HepG2 (cell line): ENCODE data around the gene RHBDL1. TPM values are rescaled to one million over a fixed set of nuclear protein-coding genes. Genes with fewer than 3 reads are reported as not detected.

Source experiments
- BHLHE40 ChIP-seq: IDR thresholded peaks from 2 replicates; pipeline ENCODE4 v1.6.1; 2011; ENCODE audit warnings: low read length, improper control_type of control experiment
- DNMT3B ChIP-seq: conservative IDR thresholded peaks from 2 replicates; pipeline ENCODE4 v1.6.1; 2016; ENCODE audit warnings: missing biosample characterization, control low read depth
- ETV5 ChIP-seq: IDR thresholded peaks from 2 replicates; pipeline ENCODE4 v1.6.1; 2018; ENCODE audit warnings: missing biosample characterization, missing genetic modification reagents, inconsistent platforms, borderline replicate concordance
- EZH2 ChIP-seq: conservative IDR thresholded peaks from 2 replicates; pipeline ENCODE4 v1.6.1; 2012; ENCODE audit warnings: mild to moderate bottlenecking, low read depth, low read length, moderate library complexity
- FOXC1 ChIP-seq: sonication (generic); formaldehyde crosslinking; IDR thresholded peaks from 2 replicates; pipeline ENCODE4 v1.8.0; 2022; ENCODE audit warnings: mild to moderate bottlenecking, missing genetic modification reagents, borderline replicate concordance
- HMGA1 ChIP-seq: sonication (generic); formaldehyde crosslinking; conservative IDR thresholded peaks from 2 replicates; pipeline ENCODE4 v1.4.0; 2020; ENCODE audit warnings: missing genetic modification reagents
- IRX3 ChIP-seq: sonication (generic); formaldehyde crosslinking; IDR thresholded peaks from 2 replicates; pipeline ENCODE4 v1.8.1; 2023; ENCODE audit warnings: mild to moderate bottlenecking, low read depth, missing genetic modification reagents, borderline replicate concordance
- RBFOX2 ChIP-seq: fragments of 200-400 bp; formaldehyde crosslinking; IDR thresholded peaks from 2 replicates; pipeline ENCODE4 v1.6.1; 2017; ENCODE audit warnings: low read depth, mild to moderate bottlenecking, low read length
- RORA ChIP-seq: sonication (generic); formaldehyde crosslinking; IDR thresholded peaks from 2 replicates; pipeline ENCODE4 v1.5.0; 2020; ENCODE audit warnings: mild to moderate bottlenecking, missing genetic modification reagents, moderate library complexity
- SRSF4 ChIP-seq: fragments of 200-400 bp; formaldehyde crosslinking; IDR thresholded peaks from one replicate; pipeline ENCODE4 v1.6.1; 2018; ENCODE audit warnings: mild to moderate bottlenecking, low read depth, low read length, moderate library complexity; ENCODE audit not compliant: poor library complexity, severe bottlenecking
- TSC22D2 ChIP-seq: sonication (generic); formaldehyde crosslinking; IDR thresholded peaks from 2 replicates; pipeline ENCODE4 v1.5.1; 2020; ENCODE audit warnings: missing genetic modification reagents, mild to moderate bottlenecking, borderline replicate concordance
- ZNF331 ChIP-seq: sonication (generic); formaldehyde crosslinking; IDR thresholded peaks from 2 replicates; pipeline ENCODE4 v1.4.0; 2020; ENCODE audit warnings: missing genetic modification reagents
- ZNF629 ChIP-seq: sonication (generic); formaldehyde crosslinking; conservative IDR thresholded peaks from 2 replicates; pipeline ENCODE4 v1.5.0; 2020; ENCODE audit warnings: missing genetic modification reagents
- ZSCAN22 ChIP-seq: sonication (generic); formaldehyde crosslinking; IDR thresholded peaks from 2 replicates; pipeline ENCODE4 v1.4.0; 2020; ENCODE audit warnings: mild to moderate bottlenecking, missing genetic modification reagents
- ZSCAN31 ChIP-seq: sonication (generic); formaldehyde crosslinking; IDR thresholded peaks from 2 replicates; pipeline ENCODE4 v1.5.0; 2020; ENCODE audit warnings: low read depth, mild to moderate bottlenecking, missing genetic modification reagents
- polyA plus RNA-seq, 8 experiments: library from polyadenylated mRNA; depleted of rRNA in 3 of 8; stranded (reverse) in 7 of 8; unstranded in 1 of 8; fragments of >200 nt; fragmentation: Illumina TruSeq in 4 of 8; extraction: Trizol in 4 of 8; gene quantifications; 2 replicates each; pipeline versions ENCODE4 v1.2.1 to v1.2.3, GENCODE V29; 2011 to 2016; ENCODE audit warnings: low read depth in 4 of 8, missing spikeins in 1 of 8, mixed read lengths in 1 of 8; ENCODE audit not compliant: insufficient read depth in 1 of 8
- total RNA-seq, 5 experiments: library from RNA; depleted of rRNA; stranded (reverse); fragments of >200 nt; fragmentation: Illumina TruSeq; extraction: Trizol; gene quantifications; 2 replicates each; pipeline ENCODE4 v1.2.3, GENCODE V29; 2016; ENCODE audit warnings: low read depth in 1 of 5
- TF ChIP-seq, protein P1 (sequence below): sonication (generic); formaldehyde crosslinking; IDR thresholded peaks from 2 replicates; pipeline ENCODE4 v1.5.1; 2020; ENCODE audit warnings: missing genetic modification reagents, mild to moderate bottlenecking, borderline replicate concordance
- TF ChIP-seq, protein P2 (sequence below): sonication (generic); formaldehyde crosslinking; IDR thresholded peaks from 2 replicates; pipeline ENCODE4 v1.4.0; 2020; ENCODE audit warnings: low read depth, mild to moderate bottlenecking, missing genetic modification reagents
- TF ChIP-seq, protein P3 (sequence below): sonication (generic); formaldehyde crosslinking; IDR thresholded peaks from 2 replicates; pipeline ENCODE4 v1.4.0; 2020; ENCODE audit warnings: mild to moderate bottlenecking, missing genetic modification reagents
- TF ChIP-seq, protein P4 (sequence below): sonication (generic); formaldehyde crosslinking; IDR thresholded peaks from 2 replicates; pipeline ENCODE4 v1.5.1; 2020; ENCODE audit warnings: missing genetic modification reagents, mild to moderate bottlenecking, borderline replicate concordance
- TF ChIP-seq, protein P5 (sequence below): sonication (generic); formaldehyde crosslinking; IDR thresholded peaks from 2 replicates; pipeline ENCODE4 v1.4.0; 2020; ENCODE audit warnings: missing genetic modification reagents, borderline replicate concordance

The RHBDL1 gene
- total and polyA plus RNA-seq, 2 of the 13 experiments (the other 11 are each of a cell fraction or from before 2014, with no cell fraction given): 1.8 to 3.8 TPM

DNA sequence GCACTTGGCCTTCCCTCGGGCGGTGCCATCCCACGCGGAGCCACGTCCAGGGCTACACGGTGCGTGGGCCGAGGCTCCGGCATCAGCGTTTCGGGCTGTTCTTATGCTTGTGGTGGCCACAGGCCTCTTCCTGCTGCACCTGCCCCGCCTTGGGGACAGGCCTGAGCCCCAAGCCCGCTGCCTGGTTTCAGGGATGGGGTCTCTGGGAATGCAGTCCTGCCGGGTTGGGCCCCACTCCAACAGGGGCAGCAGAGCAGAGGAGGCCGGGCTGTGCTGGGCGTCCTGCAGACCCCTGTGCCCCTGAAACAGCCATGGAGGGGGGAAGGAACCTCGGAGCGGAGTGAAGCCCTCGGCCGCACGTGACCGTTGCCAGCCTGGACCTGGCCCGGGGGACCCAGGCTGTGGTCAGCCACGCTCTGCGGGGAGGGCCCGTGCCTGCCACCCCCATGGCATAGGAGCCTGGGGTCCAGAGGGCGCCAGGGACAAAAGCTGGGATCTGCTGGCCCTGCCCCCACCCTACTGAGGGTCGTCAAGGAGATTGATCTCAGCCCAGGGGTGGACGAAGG is 45.1 kb upstream of the RHBDL1 start (continued):
- TF ChIP-seq HMGA1 (CRISPR knock-in tag) (no peak), SRSF4 (no peak), BHLHE40 (peak; percentile 69), ZSCAN31 (CRISPR knock-in tag) (no peak), RORA (no peak), DNMT3B (no peak), RBFOX2 (no peak), TSC22D2 (CRISPR knock-in tag) (no peak), ETV5 (CRISPR knock-in tag) (no peak), ZNF629 (no peak), ZNF331 (CRISPR knock-in tag) (no peak), EZH2 (no peak), FOXC1 (0 out of 2 replicates have a peak, but pooled peaks have one; percentile 9), ZSCAN22 (CRISPR knock-in tag) (no peak), IRX3 (CRISPR knock-in tag) (no peak)
- TF ChIP-seq, protein P1, sequence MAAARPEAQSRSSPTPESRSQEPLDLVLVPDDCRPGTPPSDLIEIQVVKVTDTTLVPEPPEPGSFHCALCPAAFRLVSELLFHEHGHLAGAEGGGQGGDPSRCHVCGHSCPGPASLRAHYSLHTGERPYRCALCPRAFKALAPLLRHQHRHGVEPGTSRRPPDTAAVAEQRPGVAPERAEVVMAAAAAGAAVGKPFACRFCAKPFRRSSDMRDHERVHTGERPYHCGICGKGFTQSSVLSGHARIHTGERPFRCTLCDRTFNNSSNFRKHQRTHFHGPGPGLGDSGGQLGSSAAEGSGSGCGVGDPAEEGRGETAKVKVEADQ (CRISPR knock-in tag): no peak
- TF ChIP-seq, protein P2, sequence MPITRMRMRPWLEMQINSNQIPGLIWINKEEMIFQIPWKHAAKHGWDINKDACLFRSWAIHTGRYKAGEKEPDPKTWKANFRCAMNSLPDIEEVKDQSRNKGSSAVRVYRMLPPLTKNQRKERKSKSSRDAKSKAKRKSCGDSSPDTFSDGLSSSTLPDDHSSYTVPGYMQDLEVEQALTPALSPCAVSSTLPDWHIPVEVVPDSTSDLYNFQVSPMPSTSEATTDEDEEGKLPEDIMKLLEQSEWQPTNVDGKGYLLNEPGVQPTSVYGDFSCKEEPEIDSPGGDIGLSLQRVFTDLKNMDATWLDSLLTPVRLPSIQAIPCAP: no peak
- TF ChIP-seq, protein P3, sequence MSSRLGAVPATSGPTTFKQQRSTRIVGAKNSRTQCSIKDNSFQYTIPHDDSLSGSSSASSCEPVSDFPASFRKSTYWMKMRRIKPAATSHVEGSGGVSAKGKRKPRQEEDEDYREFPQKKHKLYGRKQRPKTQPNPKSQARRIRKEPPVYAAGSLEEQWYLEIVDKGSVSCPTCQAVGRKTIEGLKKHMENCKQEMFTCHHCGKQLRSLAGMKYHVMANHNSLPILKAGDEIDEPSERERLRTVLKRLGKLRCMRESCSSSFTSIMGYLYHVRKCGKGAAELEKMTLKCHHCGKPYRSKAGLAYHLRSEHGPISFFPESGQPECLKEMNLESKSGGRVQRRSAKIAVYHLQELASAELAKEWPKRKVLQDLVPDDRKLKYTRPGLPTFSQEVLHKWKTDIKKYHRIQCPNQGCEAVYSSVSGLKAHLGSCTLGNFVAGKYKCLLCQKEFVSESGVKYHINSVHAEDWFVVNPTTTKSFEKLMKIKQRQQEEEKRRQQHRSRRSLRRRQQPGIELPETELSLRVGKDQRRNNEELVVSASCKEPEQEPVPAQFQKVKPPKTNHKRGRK (CRISPR knock-in tag): no peak
- TF ChIP-seq, protein P4, sequence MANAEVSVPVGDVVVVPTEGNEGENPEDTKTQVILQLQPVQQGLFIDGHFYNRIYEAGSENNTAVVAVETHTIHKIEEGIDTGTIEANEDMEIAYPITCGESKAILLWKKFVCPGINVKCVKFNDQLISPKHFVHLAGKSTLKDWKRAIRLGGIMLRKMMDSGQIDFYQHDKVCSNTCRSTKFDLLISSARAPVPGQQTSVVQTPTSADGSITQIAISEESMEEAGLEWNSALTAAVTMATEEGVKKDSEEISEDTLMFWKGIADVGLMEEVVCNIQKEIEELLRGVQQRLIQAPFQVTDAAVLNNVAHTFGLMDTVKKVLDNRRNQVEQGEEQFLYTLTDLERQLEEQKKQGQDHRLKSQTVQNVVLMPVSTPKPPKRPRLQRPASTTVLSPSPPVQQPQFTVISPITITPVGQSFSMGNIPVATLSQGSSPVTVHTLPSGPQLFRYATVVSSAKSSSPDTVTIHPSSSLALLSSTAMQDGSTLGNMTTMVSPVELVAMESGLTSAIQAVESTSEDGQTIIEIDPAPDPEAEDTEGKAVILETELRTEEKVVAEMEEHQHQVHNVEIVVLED: no peak
- TF ChIP-seq, protein P5, sequence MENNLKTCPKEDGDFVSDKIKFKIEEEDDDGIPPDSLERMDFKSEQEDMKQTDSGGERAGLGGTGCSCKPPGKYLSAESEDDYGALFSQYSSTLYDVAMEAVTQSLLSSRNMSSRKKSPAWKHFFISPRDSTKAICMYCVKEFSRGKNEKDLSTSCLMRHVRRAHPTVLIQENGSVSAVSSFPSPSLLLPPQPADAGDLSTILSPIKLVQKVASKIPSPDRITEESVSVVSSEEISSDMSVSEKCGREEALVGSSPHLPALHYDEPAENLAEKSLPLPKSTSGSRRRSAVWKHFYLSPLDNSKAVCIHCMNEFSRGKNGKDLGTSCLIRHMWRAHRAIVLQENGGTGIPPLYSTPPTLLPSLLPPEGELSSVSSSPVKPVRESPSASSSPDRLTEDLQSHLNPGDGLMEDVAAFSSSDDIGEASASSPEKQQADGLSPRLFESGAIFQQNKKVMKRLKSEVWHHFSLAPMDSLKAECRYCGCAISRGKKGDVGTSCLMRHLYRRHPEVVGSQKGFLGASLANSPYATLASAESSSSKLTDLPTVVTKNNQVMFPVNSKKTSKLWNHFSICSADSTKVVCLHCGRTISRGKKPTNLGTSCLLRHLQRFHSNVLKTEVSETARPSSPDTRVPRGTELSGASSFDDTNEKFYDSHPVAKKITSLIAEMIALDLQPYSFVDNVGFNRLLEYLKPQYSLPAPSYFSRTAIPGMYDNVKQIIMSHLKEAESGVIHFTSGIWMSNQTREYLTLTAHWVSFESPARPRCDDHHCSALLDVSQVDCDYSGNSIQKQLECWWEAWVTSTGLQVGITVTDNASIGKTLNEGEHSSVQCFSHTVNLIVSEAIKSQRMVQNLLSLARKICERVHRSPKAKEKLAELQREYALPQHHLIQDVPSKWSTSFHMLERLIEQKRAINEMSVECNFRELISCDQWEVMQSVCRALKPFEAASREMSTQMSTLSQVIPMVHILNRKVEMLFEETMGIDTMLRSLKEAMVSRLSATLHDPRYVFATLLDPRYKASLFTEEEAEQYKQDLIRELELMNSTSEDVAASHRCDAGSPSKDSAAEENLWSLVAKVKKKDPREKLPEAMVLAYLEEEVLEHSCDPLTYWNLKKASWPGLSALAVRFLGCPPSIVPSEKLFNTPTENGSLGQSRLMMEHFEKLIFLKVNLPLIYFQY (CRISPR knock-in tag): no peak
